ENCODE data around the gene SLC15A2. TPM values are rescaled to one million over a fixed set of nuclear protein-coding genes. Genes with fewer than 3 reads are reported as not detected.

The SLC15A2 gene
- total RNA-seq, 1 donor from 2014 or later, result 0.89 TPM

DNA sequence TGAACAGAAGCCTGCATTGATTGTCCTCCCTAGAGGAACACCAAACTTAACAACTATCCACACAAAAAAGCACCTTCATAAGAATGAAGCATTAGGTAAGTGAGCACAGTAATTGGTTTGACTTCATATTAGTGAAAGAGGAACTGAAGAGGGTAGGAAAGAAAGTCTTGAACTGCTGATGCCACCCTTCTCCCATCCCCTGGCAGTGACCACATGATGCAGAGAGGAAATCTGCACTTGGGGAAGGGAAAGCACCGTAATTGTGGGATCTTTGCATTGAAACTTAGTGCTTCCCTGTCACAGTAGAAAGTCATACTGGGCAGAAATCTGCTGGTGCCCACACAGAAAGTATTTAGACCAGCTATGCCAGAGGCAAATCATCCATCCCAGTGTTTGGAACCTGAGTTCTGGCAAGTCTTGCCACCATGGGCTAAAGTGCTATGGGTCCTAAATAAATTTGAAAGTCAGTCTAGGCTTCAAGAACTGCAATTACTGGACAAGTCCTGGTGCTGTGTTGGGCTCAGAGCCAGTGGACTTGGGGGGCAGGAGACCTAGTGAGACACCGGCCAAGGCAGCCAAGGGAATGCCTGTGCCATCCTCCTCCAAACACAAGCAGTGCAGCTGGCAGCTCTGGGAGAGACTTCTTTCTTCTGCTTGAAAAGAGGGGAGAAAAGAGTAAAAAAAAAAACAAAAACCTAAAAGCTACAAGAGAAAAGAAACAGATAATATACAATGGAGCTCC, 63.6 kb downstream of the SLC15A2 start:
- H3K79me2 ChIP-seq (ENCODE audit: insufficient read depth, low read length), result no peaks in the 10 kb centered on the region
- Mint-ChIP-seq H3K9me3 (ENCODE audit: unreplicated experiment) (peaks cover 6% of the 10 kb centered on the region), H3K4me3 (ENCODE audit: unreplicated experiment) (no peak overlapping the region), H3K4me1 (ENCODE audit: low read depth, unreplicated experiment) (peaks cover 1% of the 10 kb centered on the region), H3K27ac (ENCODE audit: unreplicated experiment) (no peak overlapping the region), H3K27me3 (ENCODE audit: low read depth, unreplicated experiment) (no peaks in the 10 kb centered on the region), H3K36me3 (ENCODE audit: low read depth, unreplicated experiment) (no peaks in the 10 kb centered on the region)
- H3K36me3 ChIP-seq (ENCODE audit: insufficient read depth, low read length), result no peaks in the 10 kb centered on the region
- no peak overlapping the region for H3K4me2 ChIP-seq (ENCODE audit: low read length)
- no peaks in the 10 kb centered on the region for H3K9me3 ChIP-seq (ENCODE audit: insufficient read depth, low read depth, low read length)
- H3K4me1 ChIP-seq (ENCODE audit: insufficient read depth, low read length), result no peaks in the 10 kb centered on the region
- no peak overlapping the region for H3K9ac ChIP-seq (ENCODE audit: low read length)
- H3K4me3 ChIP-seq (ENCODE audit: insufficient read depth, low read depth, low read length), result no peak overlapping the region
- no peaks in the 10 kb centered on the region for H4K20me1 ChIP-seq (ENCODE audit: insufficient read depth, low read length)
- H2AFZ ChIP-seq (ENCODE audit: low read depth, low read length), result no peak overlapping the region
- no peak overlapping the region for H3K27ac ChIP-seq (ENCODE audit: low read depth, low read length)
- no peak for DNase-seq (ENCODE audit: low read depth)
- no peak for FAIRE-seq
- no peak for TF ChIP-seq EZH2 (IDR thresholded peaks at IDR 0.05; ENCODE audit: insufficient read depth, low read length)
- TF ChIP-seq, protein P1, sequence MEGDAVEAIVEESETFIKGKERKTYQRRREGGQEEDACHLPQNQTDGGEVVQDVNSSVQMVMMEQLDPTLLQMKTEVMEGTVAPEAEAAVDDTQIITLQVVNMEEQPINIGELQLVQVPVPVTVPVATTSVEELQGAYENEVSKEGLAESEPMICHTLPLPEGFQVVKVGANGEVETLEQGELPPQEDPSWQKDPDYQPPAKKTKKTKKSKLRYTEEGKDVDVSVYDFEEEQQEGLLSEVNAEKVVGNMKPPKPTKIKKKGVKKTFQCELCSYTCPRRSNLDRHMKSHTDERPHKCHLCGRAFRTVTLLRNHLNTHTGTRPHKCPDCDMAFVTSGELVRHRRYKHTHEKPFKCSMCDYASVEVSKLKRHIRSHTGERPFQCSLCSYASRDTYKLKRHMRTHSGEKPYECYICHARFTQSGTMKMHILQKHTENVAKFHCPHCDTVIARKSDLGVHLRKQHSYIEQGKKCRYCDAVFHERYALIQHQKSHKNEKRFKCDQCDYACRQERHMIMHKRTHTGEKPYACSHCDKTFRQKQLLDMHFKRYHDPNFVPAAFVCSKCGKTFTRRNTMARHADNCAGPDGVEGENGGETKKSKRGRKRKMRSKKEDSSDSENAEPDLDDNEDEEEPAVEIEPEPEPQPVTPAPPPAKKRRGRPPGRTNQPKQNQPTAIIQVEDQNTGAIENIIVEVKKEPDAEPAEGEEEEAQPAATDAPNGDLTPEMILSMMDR (IDR thresholded peaks at IDR 0.05; ENCODE audit: insufficient read depth, low read depth, low read length), result no peak
- H3K27me3 ChIP-seq (ENCODE audit: insufficient read depth, low read length), result no peaks in the 10 kb centered on the region

DNA sequence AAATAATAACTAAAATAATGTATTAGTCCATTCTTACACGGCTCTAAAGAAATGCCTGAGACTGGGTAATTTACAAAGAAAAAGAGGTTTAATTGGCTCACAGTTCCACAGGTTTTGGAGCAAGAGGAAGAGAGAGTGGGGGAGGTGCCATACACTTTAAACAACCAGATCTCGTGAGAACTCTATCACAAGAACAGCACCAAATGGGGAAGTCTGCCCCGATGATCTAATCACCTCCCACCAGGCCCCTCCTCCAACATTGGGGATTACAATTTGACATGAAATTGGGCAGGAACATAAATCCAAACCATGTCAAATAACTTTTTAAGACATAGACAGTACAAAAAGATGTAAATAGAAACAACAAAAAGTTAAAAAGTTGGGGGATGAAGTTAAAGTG, 64.6 kb downstream of the SLC15A2 start:
- TF ChIP-seq, protein P1 (IDR thresholded peaks at IDR 0.05; ENCODE audit: insufficient read depth, low read depth, low read length), result no peak
- no peak for TF ChIP-seq EZH2 (IDR thresholded peaks at IDR 0.05; ENCODE audit: insufficient read depth, low read length)
- no peak for DNase-seq (ENCODE audit: low read depth)
- Histone ChIP-seq H3K36me3 (ENCODE audit: insufficient read depth, low read length) (no peaks in the 10 kb centered on the region), H3K4me1 (ENCODE audit: insufficient read depth, low read length) (no peaks in the 10 kb centered on the region), H3K4me3 (ENCODE audit: insufficient read depth, low read depth, low read length) (no peak overlapping the region), H3K27me3 (ENCODE audit: insufficient read depth, low read length) (no peaks in the 10 kb centered on the region), H2AFZ (ENCODE audit: low read depth, low read length) (no peak overlapping the region), H3K9me3 (ENCODE audit: insufficient read depth, low read depth, low read length) (no peaks in the 10 kb centered on the region), H3K27ac (ENCODE audit: low read depth, low read length) (no peak overlapping the region), H3K4me2 (ENCODE audit: low read length) (no peak overlapping the region), H3K9ac (ENCODE audit: low read length) (no peak overlapping the region), H3K79me2 (ENCODE audit: insufficient read depth, low read length) (no peaks in the 10 kb centered on the region), H4K20me1 (ENCODE audit: insufficient read depth, low read length) (no peaks in the 10 kb centered on the region)
- peaks cover 1% of the 10 kb centered on the region for H3K4me1 Mint-ChIP-seq (ENCODE audit: low read depth, unreplicated experiment)
- H3K27me3 Mint-ChIP-seq (ENCODE audit: low read depth, unreplicated experiment), result no peaks in the 10 kb centered on the region
- peaks cover 6% of the 10 kb centered on the region for H3K9me3 Mint-ChIP-seq (ENCODE audit: unreplicated experiment)
- no peak for FAIRE-seq
- H3K36me3 Mint-ChIP-seq (ENCODE audit: low read depth, unreplicated experiment), result no peaks in the 10 kb centered on the region
- H3K27ac Mint-ChIP-seq (ENCODE audit: unreplicated experiment), result no peak overlapping the region
- H3K4me3 Mint-ChIP-seq (ENCODE audit: unreplicated experiment), result no peak overlapping the region

DNA sequence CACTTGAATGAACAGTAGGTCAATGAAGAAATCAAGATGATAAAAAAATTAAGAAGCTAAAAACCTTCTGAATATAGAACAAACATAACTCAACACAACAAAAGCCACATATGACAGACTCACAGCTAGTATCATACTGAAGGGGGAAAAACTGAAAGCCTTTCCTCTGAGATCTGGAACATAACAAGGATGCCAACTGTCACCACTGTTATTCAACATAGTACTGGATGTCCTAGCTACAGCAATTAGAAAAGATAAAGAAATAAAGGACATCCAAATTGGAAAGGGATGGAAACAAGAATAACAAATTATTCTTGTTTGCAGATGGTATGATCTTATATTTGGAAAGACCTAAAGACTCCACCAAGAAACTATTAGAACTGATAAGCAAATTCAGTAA, 67.1 kb downstream of the SLC15A2 start:
- Histone ChIP-seq H3K27ac (ENCODE audit: low read depth, low read length) (no peak overlapping the region), H3K36me3 (ENCODE audit: insufficient read depth, low read length) (no peaks in the 10 kb centered on the region), H4K20me1 (ENCODE audit: insufficient read depth, low read length) (no peaks in the 10 kb centered on the region), H2AFZ (ENCODE audit: low read depth, low read length) (no peak overlapping the region), H3K9ac (ENCODE audit: low read length) (no peak overlapping the region), H3K9me3 (ENCODE audit: insufficient read depth, low read depth, low read length) (no peaks in the 10 kb centered on the region), H3K4me2 (ENCODE audit: low read length) (no peak overlapping the region), H3K4me1 (ENCODE audit: insufficient read depth, low read length) (no peaks in the 10 kb centered on the region), H3K79me2 (ENCODE audit: insufficient read depth, low read length) (no peaks in the 10 kb centered on the region), H3K4me3 (ENCODE audit: insufficient read depth, low read depth, low read length) (no peak overlapping the region), H3K27me3 (ENCODE audit: insufficient read depth, low read length) (no peaks in the 10 kb centered on the region)
- Mint-ChIP-seq H3K9me3 (ENCODE audit: unreplicated experiment) (peaks cover 4% of the 10 kb centered on the region), H3K4me1 (ENCODE audit: low read depth, unreplicated experiment) (peaks cover 1% of the 10 kb centered on the region), H3K36me3 (ENCODE audit: low read depth, unreplicated experiment) (no peaks in the 10 kb centered on the region), H3K27me3 (ENCODE audit: low read depth, unreplicated experiment) (no peaks in the 10 kb centered on the region), H3K27ac (ENCODE audit: unreplicated experiment) (no peak overlapping the region), H3K4me3 (ENCODE audit: unreplicated experiment) (no peak overlapping the region)
- no peak for TF ChIP-seq EZH2 (IDR thresholded peaks at IDR 0.05; ENCODE audit: insufficient read depth, low read length)
- TF ChIP-seq, protein P1 (IDR thresholded peaks at IDR 0.05; ENCODE audit: insufficient read depth, low read depth, low read length), result no peak
- no peak for FAIRE-seq
- no peak for DNase-seq (ENCODE audit: low read depth)
